K562 (cell line): ENCODE data around the gene TRAF3IP3. TPM values are rescaled to one million over a fixed set of nuclear protein-coding genes. Genes with fewer than 3 reads are reported as not detected.
A peak's percentile ranks its signal among the peaks of the same experiment; 100 is the strongest.

Experiments
- ATAC-seq: fragments of 200-7000 bp; cut with Tn5 transposase; 3 replicates; pipeline ENCODE4 v1.9.1; 2020; ENCODE audit warnings: moderate library complexity
- Bru-seq: library from RNA; stranded (reverse); fragments of 400-500 nt; gene quantifications from one replicate; lab custom pipeline; 2021; lab: Mats Ljungman, UMichigan
- BruChase-seq, 2 experiments: library from RNA; stranded (reverse); fragments of 400-500 nt; gene quantifications; one replicate each; lab custom pipeline; 2021; lab: Mats Ljungman, UMichigan
- BruUV-seq: library from RNA; stranded (reverse); fragments of 400-500 nt; replicated peaks from 2 replicates; lab custom pipeline; 2021; lab: Mats Ljungman, UMichigan
- CTCF ChIA-PET: fragments of 300-600 bp; formaldehyde crosslinking; extraction: SDS; loops from one replicate; lab custom pipeline; 2021; ENCODE audit warnings: low intra/inter-chr PET ratio; lab: Yijun Ruan, JAX
- POLR2A ChIA-PET: fragments of 300-600, 350-650 bp; sonication (Branson Sonifier 250); formaldehyde crosslinking; extraction: SDS; loops from one replicate; lab custom pipeline; 2021; ENCODE audit warnings: antibody characterized with exemption, inconsistent platforms; lab: Yijun Ruan, JAX
- DNase-seq, 4 experiments: peaks; one replicate each; pipeline versions ENCODE4 v3.0.0 to v3.0.0-alpha.2; 2011 to 2018; ENCODE audit warnings: low spot score in 3 of 4, mixed read lengths in 3 of 4; ENCODE audit errors: extremely low read depth in 1 of 4
- FAIRE-seq: peaks from 2 replicates; lab custom pipeline; 2011; peaks lifted over from hg19 to GRCh38; lab: Jason Lieb, UNC
- H2AFZ ChIP-seq: 2 replicates; pipeline ENCODE4 v1.6.0; 2011; ENCODE audit warnings: low read depth, low read length, control low read depth, inconsistent platforms
- H3K27ac ChIP-seq: fragments of 200-600 bp; 3 replicates; pipeline ENCODE4 v1.8.0; 2011; ENCODE audit warnings: low read depth, mild to moderate bottlenecking, control low read depth, inconsistent platforms, low read length, moderate library complexity, mixed read lengths; ENCODE audit errors: extremely low read depth
- H3K27me3 ChIP-seq, 2 experiments: fragments of 300-600 bp in 1 of 2; 2 replicates in 1 of 2; 3 replicates in 1 of 2; pipeline versions ENCODE4 v1.6.0 to v1.8.0; 2011; ENCODE audit warnings: inconsistent platforms in 2 of 2, low read length in 2 of 2, mild to moderate bottlenecking in 1 of 2, mixed read lengths in 1 of 2, moderate library complexity in 1 of 2; ENCODE audit not compliant: control insufficient read depth in 2 of 2, insufficient read depth in 2 of 2
- H3K36me3 ChIP-seq: fragments of 300-600 bp; 3 replicates; pipeline ENCODE4 v1.8.0; 2011; ENCODE audit warnings: mild to moderate bottlenecking, low read length, inconsistent platforms; ENCODE audit not compliant: control insufficient read depth, insufficient read depth
- H3K4me1 ChIP-seq, 2 experiments: fragments of 200-600 bp in 1 of 2; replicated peaks in 1 of 2; 2 replicates in 1 of 2; 3 replicates in 1 of 2; pipeline versions ENCODE4 v1.5.1 to v1.8.0; 2011; ENCODE audit warnings: inconsistent platforms in 2 of 2, low read length in 2 of 2, mild to moderate bottlenecking in 1 of 2, mixed read lengths in 1 of 2, moderate library complexity in 1 of 2; ENCODE audit not compliant: control insufficient read depth in 2 of 2, insufficient read depth in 2 of 2
- H3K4me2 ChIP-seq: 2 replicates; pipeline ENCODE4 v1.6.1; 2011; ENCODE audit warnings: low read length, control low read depth, inconsistent platforms, mixed read lengths; ENCODE audit not compliant: insufficient read depth
- H3K4me3 ChIP-seq: fragments of 200-600 bp; sonication (generic), shearing (Covaris generic); 2 replicates; pipeline ENCODE4 v1.5.1; 2016; ENCODE audit warnings: control low read depth, inconsistent platforms
- H3K79me2 ChIP-seq: fragments of 200-600 bp; 3 replicates; pipeline ENCODE4 v1.8.0; 2011; ENCODE audit warnings: low read length, inconsistent platforms; ENCODE audit not compliant: control insufficient read depth, insufficient read depth
- H3K9ac ChIP-seq, 2 experiments: 2 replicates each; pipeline versions ENCODE4 v1.6.0 to v1.6.1; 2011; ENCODE audit warnings: low read depth in 2 of 2, low read length in 2 of 2, control low read depth in 1 of 2, inconsistent platforms in 1 of 2, mild to moderate bottlenecking in 1 of 2, mixed read lengths in 1 of 2; ENCODE audit not compliant: insufficient read depth in 1 of 2
- H3K9me1 ChIP-seq: one replicate; pipeline ENCODE4 v1.6.0; 2011; ENCODE audit warnings: inconsistent platforms, mild to moderate bottlenecking, low read length, moderate library complexity; ENCODE audit not compliant: control insufficient read depth, insufficient read depth
- H3K9me3 ChIP-seq: replicated peaks from 2 replicates; pipeline ENCODE4 v1.5.1; 2011; ENCODE audit warnings: low read depth, low read length, inconsistent platforms; ENCODE audit not compliant: control insufficient read depth, insufficient read depth
- H4K20me1 ChIP-seq: replicated peaks from 2 replicates; pipeline ENCODE4 v1.6.1; 2011; ENCODE audit warnings: low read length, inconsistent platforms, mixed read lengths; ENCODE audit not compliant: control insufficient read depth, insufficient read depth
- BCLAF1 ChIP-seq, 2 experiments: fragments of 450-650 bp in 1 of 2; IDR thresholded peaks; 2 replicates each; pipeline ENCODE4 v1.6.1; 2011 to 2017; ENCODE audit warnings: low read depth in 2 of 2, antibody characterized with exemption in 1 of 2, borderline replicate concordance in 1 of 2, low read length in 1 of 2, mild to moderate bottlenecking in 1 of 2, mixed read lengths in 1 of 2; ENCODE audit not compliant: control insufficient read depth in 1 of 2
- EWSR1 ChIP-seq: fragments of 450-650 bp; IDR thresholded peaks from 2 replicates; pipeline ENCODE4 v1.6.1; 2018; ENCODE audit warnings: borderline replicate concordance, mild to moderate bottlenecking, low read depth, moderate library complexity; ENCODE audit not compliant: partially characterized antibody
- SMARCA5 ChIP-seq: fragments of 450-650 bp; IDR thresholded peaks from 2 replicates; pipeline ENCODE4 v1.6.1; 2016
- USF1 ChIP-seq: sonication (generic); formaldehyde crosslinking; IDR thresholded peaks from 2 replicates; pipeline ENCODE4 v1.9.0; 2022; ENCODE audit warnings: mild to moderate bottlenecking, missing genetic modification reagents
- ZBTB17 ChIP-seq: fragments of 450-650 bp; formaldehyde crosslinking; IDR thresholded peaks from 2 replicates; pipeline ENCODE4 v1.4.0; 2020; ENCODE audit warnings: mild to moderate bottlenecking
- ZFP30 ChIP-seq: fragments of 250-450 bp; sonication (Bioruptor Pico); IDR thresholded peaks from 2 replicates; pipeline ENCODE4 v1.8.0; 2022; ENCODE audit warnings: moderate library complexity, mild to moderate bottlenecking, inconsistent platforms, borderline replicate concordance
- WGBS: fragments of 100-300 bp; shearing (Covaris generic); methylation state at CpG from one replicate; pipeline ENCODE4 v1.1.6; 2016; ENCODE audit warnings: low coverage, mixed read lengths; ENCODE audit not compliant: insufficient coverage; ENCODE audit errors: missing lambda C conversion rate; 5-methylcytosine and 5-hydroxymethylcytosine counted together
- in situ Hi-C: fragments of 300-500 bp; cut with MboI; formaldehyde crosslinking; loops from 4 replicates; pipeline ENCODE4 v1.15.0; 2018; ENCODE audit warnings: inconsistent platforms, mixed read lengths
- intact Hi-C: fragments of 100-400 bp; cut with micrococcal nuclease; formaldehyde crosslinking; loops from 2 replicates; pipeline ENCODE4 v1.14.2; 2022
- long read RNA-seq, 3 experiments: library from polyadenylated mRNA in 2 of 3; library from RNA in 1 of 3; unstranded in 2 of 3; stranded (forward) in 1 of 3; transcript quantifications; one replicate each; pipeline ENCODE4 v2.0.0, GENCODE V29; 2019 to 2022
- polyA minus RNA-seq, 3 experiments: library from RNA; depleted of rRNA, polyadenylated mRNA; stranded (reverse); fragments of >200 nt; gene quantifications; 2 replicates each; pipeline ENCODE4 v1.2.3, GENCODE V29; 2011
- polyA plus RNA-seq, 8 experiments: library from polyadenylated mRNA; depleted of rRNA in 4 of 8; stranded (reverse) in 5 of 8; unstranded in 3 of 8; fragments of >200 nt; fragmentation: Nextera tagmentation in 2 of 8; fragmentation: Illumina TruSeq in 1 of 8; extraction: Ambion mirVana in 2 of 8; extraction: Trizol in 1 of 8; gene quantifications; 2 replicates each; pipeline versions ENCODE4 v1.2.1 to v1.2.3, GENCODE V29; 2011 to 2014; ENCODE audit warnings: inconsistent platforms in 1 of 8, missing spikeins in 1 of 8
- total RNA-seq, 7 experiments: library from RNA; depleted of rRNA in 6 of 7; stranded (reverse); fragments of >200 nt in 6 of 7; fragmentation: Illumina TruSeq in 2 of 7; extraction: Trizol in 2 of 7; gene quantifications; 2 replicates each; pipeline versions ENCODE4 v1.2.1 to v1.2.3, GENCODE V29; 2011 to 2021; ENCODE audit warnings: low replicate concordance in 1 of 7
- TF ChIP-seq, protein P1 (sequence below): fragments of 450-650 bp; formaldehyde crosslinking; IDR thresholded peaks from 2 replicates; pipeline ENCODE4 v1.4.0; 2020; ENCODE audit warnings: mild to moderate bottlenecking, moderate library complexity

TRAF3IP3 gene, protein sequence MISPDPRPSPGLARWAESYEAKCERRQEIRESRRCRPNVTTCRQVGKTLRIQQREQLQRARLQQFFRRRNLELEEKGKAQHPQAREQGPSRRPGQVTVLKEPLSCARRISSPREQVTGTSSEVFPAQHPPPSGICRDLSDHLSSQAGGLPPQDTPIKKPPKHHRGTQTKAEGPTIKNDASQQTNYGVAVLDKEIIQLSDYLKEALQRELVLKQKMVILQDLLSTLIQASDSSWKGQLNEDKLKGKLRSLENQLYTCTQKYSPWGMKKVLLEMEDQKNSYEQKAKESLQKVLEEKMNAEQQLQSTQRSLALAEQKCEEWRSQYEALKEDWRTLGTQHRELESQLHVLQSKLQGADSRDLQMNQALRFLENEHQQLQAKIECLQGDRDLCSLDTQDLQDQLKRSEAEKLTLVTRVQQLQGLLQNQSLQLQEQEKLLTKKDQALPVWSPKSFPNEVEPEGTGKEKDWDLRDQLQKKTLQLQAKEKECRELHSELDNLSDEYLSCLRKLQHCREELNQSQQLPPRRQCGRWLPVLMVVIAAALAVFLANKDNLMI
- total RNA-seq (2011; cell fraction: chromatin; rRNA removed; ENCODE audit: low replicate concordance): not detected in 2 replicates
- total RNA-seq (2011; cell fraction: nucleolus; rRNA removed): not detected in 2 replicates
- total RNA-seq (2011; cell fraction: nucleoplasm; rRNA removed): 0.15 TPM in 1 of 2 replicates, not detected in the other
- total RNA-seq (2014; rRNA removed) (1.1 TPM in 1 of 2 replicates, not detected in the other), total RNA-seq (2014; rRNA removed; fragmentation: Illumina TruSeq; extraction: Trizol) (0.15 and 0.26 TPM in 2 replicates), total RNA-seq (2015; rRNA removed; fragmentation: Illumina TruSeq; extraction: Trizol) (0.34 and 0.36 TPM in 2 replicates), total RNA-seq (2021) (0.56 and 0.80 TPM in 2 replicates), polyA plus RNA-seq (2011; rRNA removed) (0.06 and 0.12 TPM in 2 replicates), polyA plus RNA-seq (2014; fragmentation: Illumina TruSeq; extraction: Trizol) (0.31 TPM in 1 of 2 replicates, not detected in the other), polyA plus RNA-seq (2014; fragmentation: Nextera tagmentation; extraction: Ambion mirVana) (under 1 TPM; 0.21 to 0.45 TPM), polyA plus RNA-seq (2014; rRNA removed) (0.29 and 0.57 TPM in 2 replicates), polyA minus RNA-seq (2011; rRNA and poly(A)+ RNA removed) (not detected in 2 replicates), Bru-seq, nascent RNA (percentile 4 among the genes with signal in this experiment), BruChase-seq, experiment 1, labeled RNA remaining after a 2-hour chase (not detected), BruChase-seq, experiment 2, labeled RNA remaining after a 6-hour chase (percentile 4 among the genes with signal in this experiment)
- not detected in 2 replicates for polyA plus RNA-seq (2011; cell fraction: cytosol; rRNA removed)
- not detected in 2 replicates for polyA plus RNA-seq (2011; cell fraction: nucleus; rRNA removed)
- polyA plus RNA-seq (2012): 0.56 and 1.1 TPM in 2 replicates
- polyA minus RNA-seq (2011; cell fraction: cytosol; rRNA and poly(A)+ RNA removed): not detected in 2 replicates
- not detected in 2 replicates for polyA minus RNA-seq (2011; cell fraction: nucleus; rRNA and poly(A)+ RNA removed)
- long read RNA-seq, experiment 1: 0 reads
- long read RNA-seq, experiment 2: 0 reads
- long read RNA-seq, experiment 3: 0 reads

DNA sequence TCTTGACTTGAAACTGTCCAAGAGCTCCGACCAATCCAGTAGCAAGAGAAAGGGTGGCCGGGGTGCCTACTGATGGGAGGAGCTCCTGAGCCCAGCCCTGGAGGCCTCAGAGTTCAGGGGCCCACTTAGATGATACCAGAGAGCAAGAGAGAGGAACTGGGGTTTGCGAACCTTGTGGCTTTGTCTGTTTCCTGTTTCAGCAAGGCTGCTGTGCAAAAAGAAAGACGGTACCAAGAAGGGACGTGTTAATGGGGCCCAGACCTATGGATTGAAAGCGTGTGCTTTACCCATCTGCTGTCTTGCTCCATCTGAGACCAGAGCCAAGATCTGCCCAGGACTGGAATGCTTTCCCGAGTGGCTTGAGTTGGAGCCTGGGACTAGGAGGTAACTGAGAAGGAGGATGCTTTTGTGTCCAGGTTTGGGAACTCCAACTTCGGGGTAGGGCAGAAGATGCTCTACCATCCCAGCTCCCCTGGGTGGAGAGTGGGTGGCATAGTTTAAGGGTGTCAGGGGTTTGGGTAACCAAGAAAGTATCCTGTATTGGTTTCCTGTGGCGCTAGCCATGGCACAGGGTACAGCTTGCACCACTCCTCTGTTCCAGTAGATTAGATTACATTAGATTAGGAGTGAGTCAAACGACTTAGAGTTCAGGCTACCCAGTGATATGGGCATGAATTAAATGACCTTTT lies at the start of gene TRAF3IP3:
TRAF3IP3 (plus strand) TSS at position 128 of the 689 bp plus-strand sequence. CDS start 3,987 bp downstream, outside the sequence.
- no peaks in the 10 kb centered on the region for H3K9me3 ChIP-seq
- no peak for FAIRE-seq
- H3K9ac ChIP-seq: peak within 1 kb of the TSS in 1 of 2 experiments; percentile 40; a peak in 1 of 4 replicates
- intact Hi-C loops: no loop called here
- no peak within 1 kb of the TSS for H3K4me2 ChIP-seq
- CTCF ChIA-PET: no interaction called here
- 0 out of 2 replicates have a peak, but pooled peaks cover 8% of the 10 kb centered on the region for H4K20me1 ChIP-seq
- H3K9me1 ChIP-seq: no peaks in the 10 kb centered on the region
- H3K27me3 ChIP-seq: peaks cover 25 to 52% of the 10 kb centered on the region in 2 experiments
- no peaks in the 10 kb centered on the region for H3K36me3 ChIP-seq
- no peak for ATAC-seq
- 1% methylated on average over 10 of the region's 10 CpGs for WGBS
- in situ Hi-C loops: no loop called here
- H3K4me3 ChIP-seq: no peak within 1 kb of the TSS
- DNase-seq: no peak
- H2AFZ ChIP-seq: no peak within 1 kb of the TSS
- no peak within 1 kb of the TSS for H3K27ac ChIP-seq
- H3K4me1 ChIP-seq: no peaks in the 10 kb centered on the region; a peak in 1 of 5 replicates
- H3K79me2 ChIP-seq: no peaks in the 10 kb centered on the region
- POLR2A ChIA-PET: interaction anchor here (0.6 to 1.3 kb wide), 2 partner anchors 13 to 186 kb away, joined by 3 to 5 read pairs; no protein-coding TSS in a partner anchor
- no TSS peak for BruUV-seq
- peak; percentile 86 for TF ChIP-seq ZBTB17 (CRISPR knock-in tag)
- no peak for TF ChIP-seq USF1 (CRISPR knock-in tag)
- TF ChIP-seq, protein P1, sequence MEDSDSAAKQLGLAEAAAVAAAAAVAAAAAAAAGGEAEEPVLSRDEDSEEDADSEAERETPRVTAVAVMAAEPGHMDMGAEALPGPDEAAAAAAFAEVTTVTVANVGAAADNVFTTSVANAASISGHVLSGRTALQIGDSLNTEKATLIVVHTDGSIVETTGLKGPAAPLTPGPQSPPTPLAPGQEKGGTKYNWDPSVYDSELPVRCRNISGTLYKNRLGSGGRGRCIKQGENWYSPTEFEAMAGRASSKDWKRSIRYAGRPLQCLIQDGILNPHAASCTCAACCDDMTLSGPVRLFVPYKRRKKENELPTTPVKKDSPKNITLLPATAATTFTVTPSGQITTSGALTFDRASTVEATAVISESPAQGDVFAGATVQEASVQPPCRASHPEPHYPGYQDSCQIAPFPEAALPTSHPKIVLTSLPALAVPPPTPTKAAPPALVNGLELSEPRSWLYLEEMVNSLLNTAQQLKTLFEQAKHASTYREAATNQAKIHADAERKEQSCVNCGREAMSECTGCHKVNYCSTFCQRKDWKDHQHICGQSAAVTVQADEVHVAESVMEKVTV (CRISPR knock-in tag): no peak
- no peak for TF ChIP-seq ZFP30
- no peak for TF ChIP-seq BCLAF1 (IDR thresholded peaks at IDR 0.05; ENCODE audit: borderline replicate concordance in 1 of 2, control insufficient read depth in 1 of 2, low read depth in 2 of 2, low read length in 1 of 2)
- TF ChIP-seq SMARCA5: no peak
- no peak for TF ChIP-seq EWSR1
